HG02610 (cell line): ENCODE measurements around the gene HSPB2.

Experiments used
- ATAC-seq: cut with Tn5 transposase; IDR thresholded peaks from one replicate; pipeline ENCODE4 v1.9.1; 2021; ENCODE audit warnings: mild to moderate bottlenecking, moderate library complexity; ENCODE audit not compliant: unreplicated experiment

Gene HSPB2

GRCh38 chr11:111936040-111936540 lies 23.6 kb downstream of the HSPB2 start:
- ATAC-seq = no peak

- no peak for ATAC-seq
Measured at GRCh38 chr11:111937461-111937769, 24.9 kb downstream of the HSPB2 start.

GRCh38 chr11:111937844-111938243 lies 25.3 kb downstream of the HSPB2 start:
- no peak for ATAC-seq

GRCh38 chr11:111938687-111939160 lies 26.2 kb downstream of the HSPB2 start:
- ATAC-seq = peak; percentile 92

GRCh38 chr11:111939836-111940604 lies 27.5 kb downstream of the HSPB2 start:
- ATAC-seq = no peak

- ATAC-seq = no peak
Measured at GRCh38 chr11:111941963-111942362, 29.4 kb downstream of the HSPB2 start.

GRCh38 chr11:111942829-111943228 lies 30.3 kb downstream of the HSPB2 start:
- ATAC-seq = no peak

- ATAC-seq = no peak
Measured at GRCh38 chr11:111944139-111944538, 31.6 kb downstream of the HSPB2 start.

- no peak for ATAC-seq
Measured at GRCh38 chr11:111944651-111945051, 32.1 kb downstream of the HSPB2 start.

- no peak for ATAC-seq
Measured at GRCh38 chr11:111945198-111945597, 32.7 kb downstream of the HSPB2 start.

GRCh38 chr11:111946499-111946898 lies 34.0 kb downstream of the HSPB2 start:
- ATAC-seq = no peak

- ATAC-seq = no peak
Measured at GRCh38 chr11:111947143-111947542, 34.6 kb downstream of the HSPB2 start.

GRCh38 chr11:111949519-111950426 lies 37.2 kb downstream of the HSPB2 start:
- no peak for ATAC-seq

GRCh38 chr11:111951565-111951964 lies 39.0 kb downstream of the HSPB2 start:
- ATAC-seq = no peak

- ATAC-seq = no peak
Measured at GRCh38 chr11:111954154-111954553, 41.6 kb downstream of the HSPB2 start.

GRCh38 chr11:111957663-111958444 lies 45.3 kb downstream of the HSPB2 start:
- ATAC-seq = no peak

GRCh38 chr11:111960916-111961315 lies 48.4 kb downstream of the HSPB2 start:
- ATAC-seq = no peak

- no peak for ATAC-seq
Measured at GRCh38 chr11:111961389-111962300, 49.1 kb downstream of the HSPB2 start.
